GM19452 (cell line): ENCODE measurements around the gene SYCE1L.
"Not testable (repeated sequence)": the region's sequence is repeated elsewhere in the genome, so short reads cannot be mapped to it uniquely, and the experiment has no call there.

ENCODE experiments used
- ATAC-seq: cut with Tn5 transposase; IDR thresholded peaks from one replicate; pipeline ENCODE4 v1.9.1; 2021; ENCODE audit not compliant: unreplicated experiment

The SYCE1L gene

DNA sequence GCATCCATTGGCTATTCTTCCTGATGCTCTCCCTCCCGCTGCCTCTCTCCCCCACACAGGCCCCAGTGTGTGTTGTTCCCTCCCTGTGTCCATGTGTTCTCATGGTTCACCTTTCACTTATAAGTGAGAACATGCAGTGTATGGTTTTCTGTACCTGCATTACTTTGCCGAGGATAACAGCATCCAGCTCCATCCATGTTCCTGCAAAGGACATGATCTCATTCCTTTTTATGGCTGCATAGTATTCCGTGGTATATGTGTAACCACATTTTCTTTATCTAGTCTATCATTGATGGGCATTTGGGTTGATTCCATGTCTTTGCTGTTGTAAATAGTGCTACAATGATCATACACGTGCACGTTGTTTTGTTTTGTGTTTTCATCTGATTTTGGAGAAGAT, 43.3 kb downstream of the SYCE1L start:
- not testable (repeated sequence) for ATAC-seq

DNA sequence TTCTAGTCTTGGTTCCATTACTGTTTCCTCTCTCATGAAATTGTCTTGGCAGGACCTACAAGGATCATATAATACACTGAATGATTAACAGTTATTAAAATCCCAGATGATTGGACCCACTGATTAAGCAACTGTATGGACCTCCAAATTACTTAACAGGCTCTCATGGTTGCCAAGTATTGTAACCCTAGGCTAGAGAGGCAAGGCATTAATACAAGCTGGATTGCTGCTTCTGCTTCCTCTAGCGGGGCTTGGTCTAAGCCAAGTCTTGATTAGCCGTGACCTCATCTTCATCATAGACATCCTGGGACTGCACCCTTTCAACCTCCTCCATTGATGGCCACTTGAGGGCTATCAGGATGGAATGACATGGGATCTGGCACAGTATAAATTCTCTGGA, 46.9 kb downstream of the SYCE1L start:
- ATAC-seq, result no peak

DNA sequence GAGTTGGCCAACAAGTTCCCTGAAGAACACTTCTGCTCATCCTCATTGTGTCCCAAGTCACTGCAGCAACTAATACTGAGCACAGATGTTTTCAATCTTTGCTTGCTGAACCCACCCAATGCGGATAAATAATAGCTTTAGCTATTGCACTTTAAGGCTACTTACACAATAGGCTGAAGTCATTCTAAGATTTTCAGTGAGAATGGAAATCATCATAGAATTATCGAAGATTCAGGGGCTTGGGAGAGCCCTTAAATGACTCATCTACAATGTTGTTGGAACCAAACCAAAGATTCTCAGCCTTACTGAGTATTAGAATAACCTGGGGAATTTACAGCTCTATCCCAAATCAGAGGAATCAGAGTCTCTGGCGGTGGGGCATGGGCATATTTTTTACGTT, 51.2 kb downstream of the SYCE1L start:
- no peak for ATAC-seq
